ENCODE data around the gene MKRN3.
"Not testable (repeated sequence)": the region's sequence is repeated elsewhere in the genome, so short reads cannot be mapped to it uniquely, and the experiment has no call there.

MKRN3 gene

GRCh38 chr15:23595368-23595767, 29.9 kb downstream of the MKRN3 start:
- no peaks in the 10 kb centered on the region for H4K20me1 ChIP-seq (ENCODE audit: insufficient read depth, low read length)

GRCh38 chr15:23596736-23597135, 31.3 kb downstream of the MKRN3 start:
- Histone ChIP-seq H4K20me1 (ENCODE audit: insufficient read depth, low read length) (no peaks in the 10 kb centered on the region), H3F3A (ENCODE audit: insufficient read depth, low read length) (no peaks in the 10 kb centered on the region), H3K4me3 (ENCODE audit: low read length) (no peak overlapping the region), H3K27me3 (replicated peaks; ENCODE audit: insufficient read depth, low read length) (no peaks in the 10 kb centered on the region), H3K36me3 (replicated peaks; ENCODE audit: insufficient read depth, low read length) (no peaks in the 10 kb centered on the region), H3K4me1 (ENCODE audit: low read length) (no peaks in the 10 kb centered on the region), H3K9me3 (replicated peaks; ENCODE audit: insufficient read depth, low read length) (no peaks in the 10 kb centered on the region), H3K9me2 (replicated peaks; ENCODE audit: insufficient read depth, low read length) (no peaks in the 10 kb centered on the region), H3K9ac (ENCODE audit: low read length) (no peak overlapping the region), H3K27ac (ENCODE audit: low read length) (no peak overlapping the region), H3K4me2 (ENCODE audit: low read depth, low read length) (no peak overlapping the region), H2AFZ (ENCODE audit: low read length) (no peak overlapping the region), H3K79me2 (ENCODE audit: low read length) (no peaks in the 10 kb centered on the region)
- no peak for TF ChIP-seq EZH2 (optimal IDR thresholded peaks at IDR 0.05; ENCODE audit: low read depth, low read length)
- TF ChIP-seq, protein P1, sequence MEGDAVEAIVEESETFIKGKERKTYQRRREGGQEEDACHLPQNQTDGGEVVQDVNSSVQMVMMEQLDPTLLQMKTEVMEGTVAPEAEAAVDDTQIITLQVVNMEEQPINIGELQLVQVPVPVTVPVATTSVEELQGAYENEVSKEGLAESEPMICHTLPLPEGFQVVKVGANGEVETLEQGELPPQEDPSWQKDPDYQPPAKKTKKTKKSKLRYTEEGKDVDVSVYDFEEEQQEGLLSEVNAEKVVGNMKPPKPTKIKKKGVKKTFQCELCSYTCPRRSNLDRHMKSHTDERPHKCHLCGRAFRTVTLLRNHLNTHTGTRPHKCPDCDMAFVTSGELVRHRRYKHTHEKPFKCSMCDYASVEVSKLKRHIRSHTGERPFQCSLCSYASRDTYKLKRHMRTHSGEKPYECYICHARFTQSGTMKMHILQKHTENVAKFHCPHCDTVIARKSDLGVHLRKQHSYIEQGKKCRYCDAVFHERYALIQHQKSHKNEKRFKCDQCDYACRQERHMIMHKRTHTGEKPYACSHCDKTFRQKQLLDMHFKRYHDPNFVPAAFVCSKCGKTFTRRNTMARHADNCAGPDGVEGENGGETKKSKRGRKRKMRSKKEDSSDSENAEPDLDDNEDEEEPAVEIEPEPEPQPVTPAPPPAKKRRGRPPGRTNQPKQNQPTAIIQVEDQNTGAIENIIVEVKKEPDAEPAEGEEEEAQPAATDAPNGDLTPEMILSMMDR (IDR thresholded peaks at IDR 0.05; ENCODE audit: low read length): no peak
- TF ChIP-seq EZH2phosphoT487 (IDR thresholded peaks at IDR 0.05; ENCODE audit: low read length): no peak
- no peak for DNase-seq

More at GRCh38 chr15:23595368-23595767, 29.9 kb downstream of the MKRN3 start:
- no peaks in the 10 kb centered on the region for H3K79me2 ChIP-seq (ENCODE audit: low read length)
- no peak for DNase-seq
- no peaks in the 10 kb centered on the region for H3F3A ChIP-seq (ENCODE audit: insufficient read depth, low read length)
- TF ChIP-seq EZH2 (optimal IDR thresholded peaks at IDR 0.05; ENCODE audit: low read depth, low read length): no peak
- TF ChIP-seq, protein P1 (IDR thresholded peaks at IDR 0.05; ENCODE audit: low read length): no peak
- no peak for TF ChIP-seq EZH2phosphoT487 (IDR thresholded peaks at IDR 0.05; ENCODE audit: low read length)
- no peaks in the 10 kb centered on the region for H3K27me3 ChIP-seq (replicated peaks; ENCODE audit: insufficient read depth, low read length)
- H3K9me3 ChIP-seq (replicated peaks; ENCODE audit: insufficient read depth, low read length): no peaks in the 10 kb centered on the region
- H3K36me3 ChIP-seq (replicated peaks; ENCODE audit: insufficient read depth, low read length): no peaks in the 10 kb centered on the region
- no peaks in the 10 kb centered on the region for H3K9me2 ChIP-seq (replicated peaks; ENCODE audit: insufficient read depth, low read length)
- no peak overlapping the region for H3K4me2 ChIP-seq (ENCODE audit: low read depth, low read length)
- H3K4me3 ChIP-seq (ENCODE audit: low read length): no peak overlapping the region
- H2AFZ ChIP-seq (ENCODE audit: low read length): no peak overlapping the region
- H3K9ac ChIP-seq (ENCODE audit: low read length): no peak overlapping the region
- no peaks in the 10 kb centered on the region for H3K4me1 ChIP-seq (ENCODE audit: low read length)
- H3K27ac ChIP-seq (ENCODE audit: low read length): no peak overlapping the region

- H3K4me2 ChIP-seq (ENCODE audit: low read depth, low read length); H3K27me3 ChIP-seq (replicated peaks; ENCODE audit: insufficient read depth, low read length); H3K27ac ChIP-seq (ENCODE audit: low read length); H3K9me3 ChIP-seq (replicated peaks; ENCODE audit: insufficient read depth, low read length); DNase-seq; H3K4me1 ChIP-seq (ENCODE audit: low read length); H3F3A ChIP-seq (ENCODE audit: insufficient read depth, low read length); H3K9ac ChIP-seq (ENCODE audit: low read length); H3K36me3 ChIP-seq (replicated peaks; ENCODE audit: insufficient read depth, low read length); H2AFZ ChIP-seq (ENCODE audit: low read length); H4K20me1 ChIP-seq (ENCODE audit: insufficient read depth, low read length); H3K4me3 ChIP-seq (ENCODE audit: low read length); H3K9me2 ChIP-seq (replicated peaks; ENCODE audit: insufficient read depth, low read length); H3K79me2 ChIP-seq (ENCODE audit: low read length): not testable (repeated sequence)
Measured at GRCh38 chr15:23597278-23597677, 31.8 kb downstream of the MKRN3 start.

DNA sequence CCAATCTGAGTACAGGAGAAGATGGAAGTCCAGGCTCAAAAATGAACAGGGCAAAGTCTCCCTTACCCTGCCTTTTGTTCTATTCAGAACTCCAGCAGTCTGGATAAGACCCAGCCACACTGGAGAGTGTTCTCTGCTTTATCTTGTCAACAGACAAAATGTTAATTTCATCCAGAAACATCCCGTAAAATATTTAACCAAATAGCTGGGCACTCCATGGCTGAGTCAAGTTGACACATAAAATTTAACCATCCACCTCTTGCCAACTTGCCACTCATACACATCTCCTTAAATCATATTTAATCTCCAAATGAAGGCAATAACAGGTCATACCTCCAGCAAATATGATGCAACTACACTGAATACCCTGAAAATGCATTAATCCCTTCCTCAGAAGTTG, 33.6 kb downstream of the MKRN3 start:
- Histone ChIP-seq H3K27ac (ENCODE audit: low read length) (no peak overlapping the region), H3K4me3 (ENCODE audit: low read length) (no peak overlapping the region), H3K4me2 (ENCODE audit: low read depth, low read length) (no peak overlapping the region), H4K20me1 (ENCODE audit: insufficient read depth, low read length) (no peaks in the 10 kb centered on the region), H3K27me3 (replicated peaks; ENCODE audit: insufficient read depth, low read length) (no peaks in the 10 kb centered on the region), H3K79me2 (ENCODE audit: low read length) (no peaks in the 10 kb centered on the region), H3F3A (ENCODE audit: insufficient read depth, low read length) (no peaks in the 10 kb centered on the region), H3K36me3 (replicated peaks; ENCODE audit: insufficient read depth, low read length) (no peaks in the 10 kb centered on the region), H3K4me1 (ENCODE audit: low read length) (no peaks in the 10 kb centered on the region), H3K9ac (ENCODE audit: low read length) (no peak overlapping the region), H3K9me2 (replicated peaks; ENCODE audit: insufficient read depth, low read length) (no peaks in the 10 kb centered on the region), H2AFZ (ENCODE audit: low read length) (no peak overlapping the region), H3K9me3 (replicated peaks; ENCODE audit: insufficient read depth, low read length) (no peaks in the 10 kb centered on the region)
- DNase-seq: no peak
- no peak for TF ChIP-seq EZH2 (optimal IDR thresholded peaks at IDR 0.05; ENCODE audit: low read depth, low read length)
- no peak for TF ChIP-seq EZH2phosphoT487 (IDR thresholded peaks at IDR 0.05; ENCODE audit: low read length)
- TF ChIP-seq, protein P1 (IDR thresholded peaks at IDR 0.05; ENCODE audit: low read length): no peak

Measured in MM.1S (cell line).